Prostate gland (tissue), 2 donors: ENCODE measurements around the gene MBD3.

Experiments
- CTCF ChIP-seq, 4 experiments: fragments of 200-600 bp in 2 of 4; fragments of 450-650 bp in 2 of 4; sonication (generic) in 2 of 4; IDR thresholded peaks; 1 replicate in 3 of 4; 2 replicates in 1 of 4; pipeline ENCODE4 v1.5.1; 2016 to 2019; ENCODE audit warnings: antibody characterized with exemption in 4 of 4, mild to moderate bottlenecking in 2 of 4, moderate library complexity in 2 of 4
- POLR2A ChIP-seq: fragments of 450-650 bp; IDR thresholded peaks from one replicate; pipeline ENCODE4 v1.6.1; 2016; ENCODE audit warnings: antibody characterized with exemption, mild to moderate bottlenecking
- POLR2AphosphoS5 ChIP-seq: sonication (generic); formaldehyde crosslinking; IDR thresholded peaks from one replicate; pipeline ENCODE4 v1.6.1; 2017; ENCODE audit warnings: antibody characterized with exemption

GRCh38 chr19:1524287-1524971 is 68.2 kb downstream of the MBD3 start:
- no peak for TF ChIP-seq CTCF (IDR thresholded peaks at IDR 0.05)
- no peak for TF ChIP-seq POLR2AphosphoS5
- TF ChIP-seq POLR2A = no peak
